Raji (cell line): Measurements from ENCODE around the gene TNIP1.

Experiments
- POLR2A ChIP-seq: IDR thresholded peaks from 2 replicates; pipeline ENCODE4 v1.6.1; 2011; ENCODE audit warnings: low read depth, low read length, control low read depth; ENCODE audit not compliant: insufficient read depth

TNIP1 gene

GRCh38 chr5:151065609-151066008 lies 15.2 kb downstream of the TNIP1 start:
- TF ChIP-seq POLR2A, result no peak

DNA sequence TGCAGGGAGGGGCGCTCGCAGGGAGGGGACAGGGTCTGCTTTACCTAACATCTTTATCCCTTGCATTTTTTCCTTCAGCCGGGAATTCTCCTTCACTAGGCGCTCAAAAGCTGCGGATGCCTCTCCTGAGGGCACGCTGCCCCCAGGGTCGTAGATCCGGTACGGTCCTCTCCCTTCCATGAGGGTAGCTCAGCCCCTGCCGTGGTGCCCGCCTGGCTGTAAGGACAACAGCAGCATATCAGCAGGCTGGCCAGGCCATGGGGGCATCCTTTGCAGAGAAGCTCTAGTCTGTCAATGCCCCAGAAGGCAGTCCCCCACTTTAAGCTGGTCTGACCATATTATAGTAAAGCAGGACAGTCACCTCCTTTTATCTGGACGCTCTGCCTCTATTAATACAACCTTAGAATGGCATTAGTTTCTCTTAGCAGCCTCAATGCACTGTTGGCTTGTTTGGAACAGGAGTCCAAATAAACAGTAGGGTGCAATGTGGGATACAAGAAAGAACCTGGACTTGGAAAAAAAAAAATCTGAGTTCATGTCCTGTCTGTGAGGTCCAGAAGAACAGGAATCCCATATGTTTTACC lies 15.8 kb downstream of the TNIP1 start:
- no peak for TF ChIP-seq POLR2A

DNA sequence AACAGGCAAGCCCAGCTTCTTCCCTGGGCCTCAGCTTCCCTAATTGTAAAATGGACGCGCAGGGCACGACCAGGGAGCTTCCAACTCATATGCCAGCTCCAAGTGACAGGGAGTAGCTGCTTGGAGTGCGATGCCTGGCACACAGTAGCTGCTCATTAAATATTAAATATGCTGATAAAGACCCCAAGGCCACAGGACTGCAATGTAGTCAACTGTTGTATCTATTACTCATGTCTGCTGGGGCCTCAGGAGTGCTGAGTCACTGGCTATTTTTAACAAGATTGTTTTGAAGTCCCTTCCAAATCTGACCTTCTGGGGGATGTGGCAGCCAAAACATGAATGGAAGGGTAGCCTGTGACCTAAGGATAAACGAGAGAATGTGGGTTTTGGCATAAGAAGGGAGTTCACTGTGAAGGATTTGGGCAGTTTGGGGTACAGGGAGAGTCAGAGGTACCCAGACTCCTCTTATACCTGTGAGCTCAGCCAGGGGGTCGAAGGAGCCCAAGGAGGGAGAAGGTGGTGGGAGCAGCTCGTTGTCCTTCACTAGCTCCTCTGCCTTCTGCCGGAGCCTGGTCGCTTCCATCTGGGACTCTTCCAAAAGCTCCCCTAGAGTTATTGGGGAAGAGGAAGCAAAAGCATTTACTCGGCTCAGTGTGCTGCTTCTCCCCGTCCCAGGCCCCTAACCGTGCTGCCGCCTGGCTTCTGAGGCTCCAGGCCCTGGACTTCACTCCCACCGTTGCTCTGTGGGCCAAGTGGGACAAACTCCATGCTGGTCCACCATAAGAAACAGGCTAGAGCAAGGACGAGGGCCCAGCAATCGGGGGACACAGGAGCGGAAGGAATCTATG lies 17.5 kb downstream of the TNIP1 start:
- TF ChIP-seq POLR2A, result no peak

- no peak for TF ChIP-seq POLR2A
These were observed 18.3 kb downstream of the TNIP1 start for GRCh38 chr5:151062405-151063141.

DNA sequence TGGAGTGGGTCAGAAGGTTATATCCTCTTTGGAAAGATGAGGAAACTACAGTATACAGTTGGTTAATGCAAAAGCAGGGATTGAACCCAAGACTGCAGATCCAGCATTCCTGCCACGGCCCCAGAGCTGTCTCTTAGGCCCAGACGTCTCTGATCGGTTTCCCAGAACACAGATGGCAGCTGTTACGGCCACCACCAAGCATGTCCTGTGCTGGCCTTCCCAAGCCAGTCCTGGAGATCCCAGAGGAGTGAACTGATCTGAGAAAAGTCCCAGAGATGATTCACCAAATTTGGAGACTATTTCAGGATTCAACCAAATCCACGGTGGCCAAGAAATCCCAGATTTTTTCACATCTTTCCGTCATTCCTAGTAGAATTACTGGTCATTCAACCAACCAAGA lies 20.1 kb downstream of the TNIP1 start:
- TF ChIP-seq POLR2A, result no peak

GRCh38 chr5:151058891-151059489 lies 21.8 kb downstream of the TNIP1 start:
- TF ChIP-seq POLR2A, result no peak

DNA sequence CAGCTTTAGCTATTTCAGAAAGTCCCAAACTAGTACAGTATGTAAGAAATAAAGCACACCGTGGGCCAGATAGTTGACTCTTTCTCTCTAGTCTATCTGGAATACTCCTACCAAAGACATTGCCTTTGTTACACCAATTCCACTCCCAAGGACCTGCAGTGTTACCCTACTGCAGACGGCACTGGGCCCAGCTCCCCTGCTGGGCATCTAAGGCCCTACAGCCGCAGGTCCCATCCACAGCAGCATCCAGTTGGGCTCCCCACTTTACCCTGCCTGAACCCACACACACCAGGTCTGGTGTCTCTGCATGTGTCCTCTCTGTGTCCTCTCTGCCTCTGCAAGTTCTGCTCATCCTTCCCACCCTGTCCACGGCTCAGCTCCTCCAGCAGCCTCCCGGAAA lies 22.5 kb downstream of the TNIP1 start:
- TF ChIP-seq POLR2A, result no peak

DNA sequence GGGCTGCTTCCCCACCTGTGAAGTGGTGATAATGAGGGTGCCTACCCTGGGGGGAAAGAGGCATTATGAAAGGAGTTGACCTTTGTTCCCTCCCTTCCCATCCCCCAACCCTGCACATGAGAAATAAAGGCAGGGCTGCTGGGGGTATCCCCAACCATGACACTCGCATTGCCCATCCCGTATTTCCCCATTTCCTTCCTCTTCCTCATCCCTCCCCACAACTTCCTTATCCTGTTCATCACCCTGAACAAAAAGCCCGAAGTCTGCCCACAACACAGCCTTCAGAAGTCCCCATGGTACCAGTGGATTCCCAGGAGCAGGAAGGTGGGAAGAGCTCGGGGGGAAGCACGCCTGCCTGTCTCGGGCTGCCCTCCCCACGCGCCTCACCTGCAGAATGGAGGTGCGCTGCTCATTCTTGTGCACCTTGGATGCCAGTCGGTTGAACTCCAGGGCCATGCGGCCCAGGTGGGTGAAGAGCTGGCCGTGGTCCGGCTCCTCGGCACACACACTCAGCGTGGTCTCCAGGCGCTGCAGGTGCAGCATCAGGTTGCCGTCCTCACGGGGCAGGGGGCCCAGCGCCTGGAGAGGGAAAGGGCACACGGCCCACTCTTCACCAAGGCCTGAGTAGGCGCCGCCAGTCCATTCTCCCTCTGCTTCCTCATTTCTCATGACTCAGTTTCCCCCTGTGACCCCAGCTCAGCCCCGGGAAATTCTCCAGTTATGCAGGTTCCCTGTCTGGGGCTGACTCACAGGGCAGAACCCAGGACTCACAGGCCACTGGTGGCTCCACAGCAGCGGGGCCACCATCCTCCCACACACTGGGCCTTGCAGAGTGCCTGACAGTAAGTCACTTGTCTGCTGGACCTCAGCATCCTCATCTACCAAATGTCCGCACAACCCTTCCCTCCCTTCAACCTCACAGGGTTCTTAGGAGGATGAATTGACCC lies 24.2 kb downstream of the TNIP1 start:
- no peak for TF ChIP-seq POLR2A

GRCh38 chr5:151055336-151055735 lies 25.5 kb downstream of the TNIP1 start:
- no peak for TF ChIP-seq POLR2A

DNA sequence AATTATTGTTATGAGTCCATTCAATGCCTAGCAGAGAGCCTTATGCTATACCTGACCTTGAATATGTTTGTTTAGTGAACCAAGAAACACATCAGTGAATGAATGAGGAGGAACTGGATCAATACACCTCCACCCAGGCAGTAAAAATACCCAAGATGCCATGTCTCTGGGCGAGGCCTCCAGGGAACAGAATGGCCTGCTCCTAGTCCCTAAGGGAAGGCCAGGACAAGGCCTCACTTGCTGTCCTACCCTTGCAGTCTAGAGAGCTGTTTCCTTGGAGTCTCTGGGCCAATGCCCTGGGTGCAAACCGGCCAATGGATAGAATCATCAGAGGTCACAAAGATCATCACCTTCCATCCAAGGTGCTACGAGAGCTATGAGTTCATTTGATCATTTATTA lies 26.1 kb downstream of the TNIP1 start:
- no peak for TF ChIP-seq POLR2A

- no peak for TF ChIP-seq POLR2A
These were observed 26.9 kb downstream of the TNIP1 start for GRCh38 chr5:151053796-151054462.

- TF ChIP-seq POLR2A, result no peak
These were observed 28.0 kb downstream of the TNIP1 start for GRCh38 chr5:151052836-151053235.

DNA sequence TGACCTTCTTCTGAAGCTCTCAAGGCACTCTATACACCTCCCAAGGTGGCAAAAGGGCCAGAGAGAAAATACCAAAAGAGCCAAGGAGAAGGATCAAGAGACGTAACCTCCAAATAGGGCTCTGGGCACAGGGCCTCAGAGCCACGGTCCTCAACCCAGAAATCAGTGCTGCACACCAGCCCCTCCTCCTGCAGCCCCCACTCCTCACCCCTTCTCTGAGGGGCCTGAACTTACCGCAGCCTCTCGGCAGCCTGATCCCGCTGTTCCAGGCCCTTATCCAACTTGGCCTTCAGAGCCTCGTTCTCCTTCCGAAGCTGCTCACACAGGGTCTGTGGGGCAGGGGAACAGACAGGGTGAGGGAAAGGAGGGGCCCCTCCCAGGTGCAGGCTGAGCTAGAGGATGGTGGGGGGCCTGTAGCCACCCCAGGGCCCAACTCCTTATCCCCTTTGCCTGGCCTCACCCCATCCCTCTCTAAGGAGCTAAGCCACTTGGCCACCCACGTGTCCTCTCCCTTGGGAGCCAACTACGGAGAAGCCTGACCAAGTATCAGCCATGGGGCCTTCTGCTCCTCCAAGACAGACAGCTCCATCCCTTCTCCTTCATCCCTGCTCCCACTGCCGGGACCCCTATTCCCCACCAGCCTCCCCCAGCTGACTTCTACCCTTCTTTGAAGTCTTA lies 28.8 kb downstream of the TNIP1 start:
- TF ChIP-seq POLR2A, result no peak

DNA sequence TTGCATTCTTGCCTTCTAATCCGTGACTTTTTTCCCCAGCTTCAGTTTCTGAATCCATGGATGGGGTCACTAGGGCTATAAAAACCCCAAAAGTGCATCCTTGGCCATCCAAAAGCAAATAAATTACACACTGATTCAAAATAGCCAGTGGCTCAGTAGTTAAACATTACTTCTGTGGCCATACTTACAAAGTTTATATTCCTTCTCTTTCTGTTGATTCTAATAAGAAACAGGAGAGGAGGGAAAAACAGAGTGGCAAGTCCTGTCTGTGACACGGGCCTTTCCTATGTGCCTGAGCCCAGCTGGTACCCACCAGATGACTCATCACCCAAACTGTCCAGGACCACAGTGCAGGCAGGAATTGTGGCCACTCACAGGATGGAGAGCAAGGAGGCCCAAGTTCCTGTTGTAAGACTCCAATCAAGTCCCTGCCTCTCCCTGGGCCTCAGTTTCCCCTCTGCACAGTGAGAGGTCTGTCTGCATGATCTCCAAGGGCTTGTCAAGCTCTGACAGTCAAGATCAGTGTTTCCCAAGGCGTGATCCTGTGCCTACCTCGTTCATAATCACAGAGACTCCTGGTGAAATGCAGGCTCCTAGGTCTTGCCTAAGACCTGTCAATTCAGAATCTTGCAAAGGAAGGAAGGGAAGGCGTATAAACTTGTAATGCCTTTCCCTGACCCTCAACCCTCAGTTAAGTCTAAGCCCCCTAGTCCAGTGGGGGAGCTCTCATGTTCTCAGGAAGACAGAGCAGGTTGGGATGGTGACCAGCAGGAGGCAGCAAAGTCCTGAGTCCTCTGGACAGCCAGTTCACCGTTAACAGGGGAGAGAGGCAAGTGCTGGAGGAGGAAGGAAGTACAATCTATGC lies 29.5 kb downstream of the TNIP1 start:
- TF ChIP-seq POLR2A, result no peak
